Stimulated activated CD8-positive, alpha-beta memory T cell treated with anti-CD3 and anti-CD28 coated beads, Interleukin-4, amount 100 ng/mL, for 1 hour (primary cell): ENCODE results near the gene AGMAT.
"Not testable (repeated sequence)": the region's sequence is repeated elsewhere in the genome, so short reads cannot be mapped to it uniquely, and the experiment has no call there.

Source experiments
- DNase-seq, 2 donors: peaks; one replicate each; pipeline ENCODE4 v3.0.0-alpha.2; 2020; ENCODE audit warnings: low read depth in 2 of 2, low spot score in 1 of 2

The AGMAT gene

DNA sequence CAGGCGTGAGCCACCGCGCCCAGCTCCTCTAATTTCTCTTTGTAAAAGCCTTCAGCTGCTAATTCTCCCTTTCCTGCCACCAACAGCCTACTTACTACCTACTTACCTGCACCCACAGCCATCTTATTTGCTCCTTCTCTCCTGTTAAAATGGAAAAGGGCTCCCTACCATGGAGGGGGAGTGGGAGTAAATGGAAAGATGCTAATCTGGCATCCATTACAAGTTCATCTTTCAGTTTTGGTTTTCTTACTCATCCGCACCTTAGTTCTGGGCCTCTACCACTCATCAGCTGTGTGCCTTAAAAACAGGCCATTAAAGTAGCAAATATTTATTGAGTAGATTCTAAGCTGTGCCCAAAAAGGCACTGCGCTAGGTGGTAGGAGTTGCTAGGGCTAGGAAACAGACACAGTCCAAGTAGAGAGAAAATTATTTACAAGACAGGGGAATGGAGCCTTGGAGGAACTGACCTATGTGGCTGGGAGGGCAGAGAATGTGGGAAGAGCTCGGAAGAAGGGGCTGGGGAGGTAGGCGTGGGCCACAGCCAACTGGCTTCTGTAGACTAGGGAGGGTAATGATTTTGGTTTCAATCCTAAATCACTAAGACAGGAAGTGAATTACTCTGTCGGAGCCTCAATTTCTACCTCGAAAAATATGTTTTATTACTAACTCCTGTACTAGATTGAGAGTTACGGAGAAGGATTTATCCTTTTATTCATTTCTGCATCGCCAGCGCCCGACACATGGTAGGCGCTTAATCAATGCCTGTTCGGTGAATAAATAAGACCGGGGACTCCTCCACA, 31.7 kb upstream of the AGMAT start:
- no peak for DNase-seq

DNA sequence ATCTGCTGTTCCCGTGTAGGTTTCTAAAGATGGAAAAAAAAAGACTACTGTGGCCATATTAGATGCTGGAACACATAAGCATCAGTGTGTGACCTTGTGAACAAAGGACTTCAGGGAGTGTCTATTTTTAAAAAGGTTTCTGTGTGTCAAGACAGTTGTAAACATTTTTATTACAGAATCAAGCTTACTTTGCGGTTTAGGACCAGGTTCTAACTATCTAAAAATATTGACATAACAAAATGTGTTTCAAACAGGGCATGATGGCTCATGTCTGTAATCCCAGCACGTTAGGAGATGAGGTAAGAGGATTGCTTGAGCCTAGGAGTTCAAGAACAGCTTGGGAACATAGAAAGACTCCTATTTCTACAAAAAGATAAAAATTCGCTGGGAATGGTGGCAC, 25.3 kb upstream of the AGMAT start:
- DNase-seq = no peak

- no peak for DNase-seq
Observed at GRCh38 chr1:15609631-15610030, 24.8 kb upstream of the AGMAT start.

GRCh38 chr1:15605398-15606383, 20.8 kb upstream of the AGMAT start:
- DNase-seq = no peak

DNA sequence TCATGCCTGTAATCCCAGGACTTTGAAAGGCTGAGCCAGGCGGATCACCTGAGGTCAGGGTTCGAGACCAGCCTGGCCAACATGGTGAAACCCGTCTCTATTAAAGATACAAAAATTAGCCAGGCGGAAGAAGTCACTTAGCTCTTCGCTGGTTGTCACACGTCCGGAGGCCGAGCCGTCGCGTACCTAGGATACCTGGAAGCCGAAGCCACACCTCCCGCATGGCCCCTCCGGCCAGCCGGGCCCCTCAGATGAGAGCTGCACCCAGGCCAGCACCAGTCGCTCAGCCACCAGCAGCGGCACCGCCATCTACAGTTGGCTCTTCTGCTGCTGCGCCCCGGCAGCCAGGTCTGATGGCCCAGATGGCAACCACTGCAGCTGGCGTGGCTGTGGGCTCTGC, 19.5 kb upstream of the AGMAT start:
- not testable (repeated sequence) for DNase-seq

DNA sequence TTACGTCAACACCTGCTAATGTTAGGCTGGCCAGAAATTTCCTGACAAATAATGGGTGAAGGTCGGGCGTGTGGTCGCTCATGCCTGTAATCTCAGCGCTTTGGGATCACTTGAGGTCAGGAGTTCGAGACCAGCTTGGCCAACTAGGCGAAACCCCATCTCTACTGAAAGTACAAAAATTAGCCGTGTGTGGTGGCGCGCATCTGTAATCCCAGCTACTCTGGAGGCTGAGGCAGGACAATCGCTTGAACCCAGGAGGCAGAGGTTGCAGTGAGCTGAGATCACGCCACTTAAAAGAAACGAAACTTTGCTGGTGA, 19.1 kb upstream of the AGMAT start:
- DNase-seq = not testable (repeated sequence)

- peak; percentile 75 to 85 for DNase-seq
Observed at GRCh38 chr1:15603050-15603965, 18.5 kb upstream of the AGMAT start.

DNA sequence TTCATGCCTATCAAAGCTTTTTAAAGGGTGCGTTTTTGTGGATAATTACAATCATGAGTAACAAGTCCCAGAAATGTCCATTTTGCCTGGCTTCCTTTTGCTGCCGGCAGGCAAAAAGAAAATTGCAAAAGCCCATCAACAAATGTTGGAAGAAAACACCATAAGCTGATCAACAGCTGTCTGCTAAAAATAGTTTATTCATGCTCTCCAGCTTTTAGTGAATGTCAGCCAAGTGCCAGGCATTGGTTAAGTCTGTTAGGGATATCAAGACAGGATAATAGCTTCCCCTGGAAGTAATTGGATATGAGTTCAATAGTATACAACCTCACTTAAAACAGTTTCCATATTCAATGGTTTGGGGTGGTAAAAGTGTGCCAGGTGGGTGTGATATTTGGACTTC, 13.6 kb upstream of the AGMAT start:
- no peak for DNase-seq

DNA sequence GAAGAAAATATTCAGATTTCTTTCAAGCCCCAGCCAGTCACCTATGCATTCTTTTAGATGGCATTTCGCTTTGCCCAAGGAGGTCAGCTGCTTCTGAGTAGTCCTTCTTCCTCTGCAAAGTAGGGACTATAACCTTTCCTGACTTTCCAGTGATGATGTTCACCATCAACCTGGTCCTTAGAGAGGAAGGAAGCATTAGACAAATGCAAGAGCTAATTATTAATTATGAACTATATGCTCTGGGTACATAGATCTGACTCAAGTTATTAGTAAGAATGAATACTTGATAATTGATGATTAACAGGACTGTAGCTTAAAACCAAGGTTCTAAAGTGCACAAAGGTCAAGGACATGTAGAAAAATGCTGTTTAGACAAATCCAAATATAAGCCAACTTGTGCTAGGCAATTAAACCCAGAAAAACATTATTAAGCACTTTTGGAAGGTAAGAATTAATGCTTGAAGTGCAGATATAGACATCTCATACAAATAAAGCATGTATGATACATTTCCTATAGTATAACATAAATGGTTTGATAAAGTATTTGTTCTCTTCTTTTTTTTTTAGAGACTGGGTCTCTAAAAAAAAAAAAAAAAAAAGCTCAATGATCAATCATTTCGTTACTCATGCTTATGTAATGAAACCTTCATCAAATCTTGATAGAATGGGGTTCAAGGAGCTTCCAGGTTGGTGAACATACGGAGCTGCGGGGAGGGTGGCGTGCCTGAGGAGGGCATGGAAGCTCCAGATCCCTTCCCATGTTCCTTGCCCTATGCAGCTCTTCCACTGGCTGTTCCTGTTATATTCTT, 11.2 kb upstream of the AGMAT start:
- DNase-seq = no peak

GRCh38 chr1:15592285-15592684, 7.4 kb upstream of the AGMAT start:
- no peak for DNase-seq

DNA sequence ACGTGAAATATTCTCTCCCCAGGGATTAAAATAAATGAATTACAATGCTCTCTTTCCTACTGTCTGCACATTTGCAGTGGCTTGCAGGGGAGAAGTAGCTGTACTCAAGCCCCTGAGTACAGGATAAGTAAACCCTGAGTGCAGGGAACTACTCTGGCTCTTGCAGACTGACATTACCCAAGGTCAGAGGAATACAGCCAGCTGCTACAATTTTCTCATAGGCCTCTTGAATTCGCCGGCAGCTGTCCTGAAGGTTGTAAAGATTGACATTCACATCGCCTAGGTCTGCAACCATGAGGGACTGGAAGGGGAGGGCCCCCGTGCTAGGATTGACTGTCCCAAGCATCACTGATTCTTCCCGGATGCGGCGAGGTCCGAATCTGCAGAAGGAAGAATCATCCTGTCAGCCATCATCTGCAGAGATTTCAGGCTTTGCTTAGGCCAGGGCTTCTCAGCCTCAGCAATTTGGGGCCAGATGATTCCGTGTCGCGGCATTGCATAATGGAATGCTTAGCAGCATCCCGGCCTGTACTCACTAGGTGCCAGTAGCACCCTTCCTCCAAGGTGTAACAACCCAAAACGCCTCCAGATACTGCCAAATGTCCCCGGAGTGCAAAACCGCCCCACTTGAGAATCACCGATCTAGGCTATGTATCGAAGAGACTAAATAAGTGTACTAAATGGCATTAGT, 1.7 kb downstream of the AGMAT start:
- DNase-seq = no peak

DNA sequence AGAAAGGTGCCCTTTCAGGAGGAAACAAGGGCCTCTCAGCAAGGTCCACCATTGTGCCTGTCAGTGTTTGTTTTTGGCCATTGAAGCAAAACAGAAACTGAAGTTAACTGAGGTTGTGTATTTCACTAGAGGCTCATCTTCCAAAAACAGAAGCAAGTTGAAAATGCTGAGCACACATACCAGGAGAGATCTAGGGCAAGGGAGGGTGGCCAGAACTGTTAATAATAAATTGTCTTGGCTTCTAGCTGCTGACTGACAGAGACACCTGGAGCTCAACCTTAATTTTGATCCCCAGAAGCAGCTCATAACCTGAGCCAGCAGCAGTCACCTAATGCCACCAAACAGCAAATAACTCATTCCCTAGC, 5.2 kb downstream of the AGMAT start:
- DNase-seq = no peak

DNA sequence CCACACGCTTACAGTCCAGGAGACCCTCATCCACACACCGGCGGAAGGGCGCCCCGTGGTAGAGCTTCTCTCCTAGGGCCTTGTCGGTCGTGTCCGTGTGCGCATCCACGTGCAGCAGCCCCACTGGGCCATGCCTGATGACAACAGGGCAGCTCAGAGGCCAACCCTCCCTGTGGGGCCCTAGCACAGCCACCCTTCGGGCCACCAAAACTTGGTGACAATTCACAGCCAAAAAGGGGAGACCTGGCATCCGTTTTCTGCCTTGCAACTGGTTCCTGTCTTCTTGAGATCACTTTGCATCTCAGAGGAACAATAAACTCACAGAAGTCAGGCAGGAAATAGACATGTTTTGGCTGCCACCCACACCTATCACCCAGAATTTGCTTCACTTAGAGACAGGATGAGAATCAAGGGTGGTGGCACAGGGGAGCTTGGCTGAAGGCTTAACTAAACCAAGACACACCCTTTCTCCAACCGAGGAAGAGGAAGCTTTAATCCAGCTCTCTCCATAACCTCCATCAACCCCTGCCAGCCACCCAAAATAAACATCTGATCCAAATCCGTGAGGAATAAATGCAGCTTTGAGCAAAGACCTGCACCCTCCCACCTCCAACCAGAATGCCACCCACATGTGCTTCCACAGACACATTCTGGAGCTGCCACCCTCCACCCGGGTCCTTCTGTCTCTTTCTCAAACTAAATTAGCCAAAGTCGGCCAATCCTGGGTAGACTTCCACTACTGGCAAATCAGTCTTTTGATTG, 5.7 kb downstream of the AGMAT start:
- DNase-seq = no peak

GRCh38 chr1:15577691-15578090, 7.2 kb downstream of the AGMAT start:
- DNase-seq = no peak

GRCh38 chr1:15575549-15576150, 9.2 kb downstream of the AGMAT start:
- DNase-seq = no peak

- no peak for DNase-seq
Observed at GRCh38 chr1:15574741-15575140, 10.1 kb downstream of the AGMAT start.

- DNase-seq = no peak
Observed at GRCh38 chr1:15573477-15573876, 11.4 kb downstream of the AGMAT start.

DNA sequence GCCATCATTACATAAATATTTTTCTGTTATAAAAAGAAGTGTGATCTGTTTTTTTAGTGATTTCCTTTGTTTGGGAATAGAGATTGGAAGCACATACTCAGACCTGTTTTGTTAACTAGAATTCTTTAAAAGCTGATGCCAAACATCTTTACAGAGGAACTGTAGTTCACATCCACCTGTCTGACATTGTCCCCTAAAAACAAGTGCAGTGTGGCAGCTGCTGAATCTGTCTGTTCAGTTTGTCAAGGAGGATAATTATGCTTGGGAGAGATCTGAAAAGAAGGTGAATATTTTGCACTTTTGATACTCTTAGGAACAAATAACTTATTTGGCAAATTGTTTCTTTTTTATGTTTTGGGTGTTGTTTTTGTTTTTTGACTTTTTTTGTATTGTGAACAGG, 13.6 kb downstream of the AGMAT start:
- DNase-seq = no peak

DNA sequence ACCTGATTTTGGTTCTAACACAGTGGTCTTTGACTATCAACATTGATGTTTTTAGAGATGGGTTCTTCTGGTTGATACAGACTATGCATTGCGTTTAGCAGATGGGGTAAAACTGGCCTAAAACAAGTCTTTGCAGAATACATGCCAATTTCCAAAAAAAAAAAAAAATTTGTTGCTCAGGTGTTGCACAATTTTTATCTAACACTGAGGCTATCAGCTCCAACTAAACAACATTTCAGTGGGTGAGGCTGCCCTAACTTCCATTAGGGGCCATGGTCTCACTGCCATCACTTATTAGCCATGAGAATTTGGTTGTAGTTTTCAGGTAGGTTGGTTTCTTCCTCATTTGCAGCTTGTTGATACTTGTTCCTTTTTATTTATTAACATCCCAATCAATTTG, 14.0 kb downstream of the AGMAT start:
- no peak for DNase-seq
